ENCODE measurements around the gene ATL2. TPM values are rescaled to one million over a fixed set of nuclear protein-coding genes. Genes with fewer than 3 reads are reported as not detected.

The ATL2 gene
- total and polyA plus RNA-seq, 2 donors (not counting 3 experiments of a cell fraction or from before 2014, with no cell fraction given) = 23.9 to 45.5 TPM

DNA sequence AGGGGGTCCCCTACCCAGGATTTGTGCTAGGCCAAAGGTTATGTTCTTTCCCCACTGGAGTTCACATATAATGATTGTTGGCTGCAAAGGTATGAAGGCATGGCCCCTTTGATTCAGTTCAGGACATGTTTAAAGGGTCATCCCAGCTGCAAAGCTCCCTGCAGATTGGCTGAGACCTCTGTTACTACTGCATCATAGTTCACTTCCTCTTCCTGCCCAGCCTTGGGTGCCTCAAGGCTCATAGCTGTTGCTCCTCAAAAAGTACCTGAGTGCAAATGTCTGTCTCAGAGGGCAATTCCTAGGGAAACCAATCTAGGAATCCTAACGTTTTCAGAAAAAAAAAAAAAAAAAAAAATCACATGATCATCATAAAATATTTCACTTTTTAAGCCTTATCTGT, 125.1 kb downstream of the ATL2 start:
- H3K9ac ChIP-seq (replicated peaks; ENCODE audit: extremely low read depth, insufficient read depth, low read length) = no peak overlapping the region
- H3K27me3 ChIP-seq (ENCODE audit: control insufficient read depth in 2 of 2, insufficient read depth in 2 of 2, low read length in 2 of 2) = peaks cover 0 to 1% of the 10 kb centered on the region in 2 experiments
- no peaks in the 10 kb centered on the region for H3K9me3 ChIP-seq (replicated peaks; ENCODE audit: control insufficient read depth, insufficient read depth, low read length)
- H3K4me1 ChIP-seq (ENCODE audit: control insufficient read depth, extremely low read depth, insufficient read depth, low read length) = no peaks in the 10 kb centered on the region
- dilution Hi-C loops (cut with MboI; ENCODE audit: extremely low pct_ligation_motif_present, low sequenced_read_pairs) (no loop called here), intact Hi-C loops (cut with micrococcal nuclease) (no loop called here)
- H3K9me1 ChIP-seq (replicated peaks; ENCODE audit: control insufficient read depth, extremely low read depth, insufficient read depth, low read length) = no peaks in the 10 kb centered on the region
- no peaks in the 10 kb centered on the region for H3K36me3 ChIP-seq (ENCODE audit: control insufficient read depth in 2 of 2, extremely low read depth in 1 of 2, insufficient read depth in 2 of 2, low read length in 2 of 2)
- H3K4me2 ChIP-seq (ENCODE audit: insufficient read depth, low read length) = no peak overlapping the region
- no peak overlapping the region for H3K27ac ChIP-seq (ENCODE audit: insufficient read depth, low read depth, low read length)
- H3K79me2 ChIP-seq (ENCODE audit: control insufficient read depth, insufficient read depth, low read length) = no peaks in the 10 kb centered on the region
- no TSS peak for BruUV-seq (replicated peaks)
- no peaks in the 10 kb centered on the region for H4K20me1 ChIP-seq (replicated peaks; ENCODE audit: control insufficient read depth, extremely low read depth, insufficient read depth, low read length)
- POLR2A ChIA-PET = no interaction called here
- TF ChIP-seq MYC (IDR thresholded peaks at IDR 0.05; ENCODE audit: low read depth, low read length) (no peak), EZH2 (IDR thresholded peaks at IDR 0.05; ENCODE audit: borderline replicate concordance, low read depth, low read length, severe bottlenecking) (no peak), MAX (IDR thresholded peaks at IDR 0.05; ENCODE audit: insufficient read depth, insufficient read length) (no peak)
- no peak for FAIRE-seq
- CTCF ChIA-PET = no interaction called here
- H3K4me3 ChIP-seq (replicated peaks in 1 of 3; ENCODE audit: insufficient read depth in 1 of 3, low read depth in 1 of 3, low read length in 3 of 3) = no peak overlapping the region
- H2AFZ ChIP-seq (ENCODE audit: low read depth, low read length) = no peak overlapping the region
- no peak for DNase-seq (ENCODE audit: low read depth, low spot score)

GRCh38 chr2:38248707-38249106, 128.4 kb downstream of the ATL2 start:
- Histone ChIP-seq H3K9me1 (replicated peaks; ENCODE audit: control insufficient read depth, extremely low read depth, insufficient read depth, low read length) (no peaks in the 10 kb centered on the region), H4K20me1 (replicated peaks; ENCODE audit: control insufficient read depth, extremely low read depth, insufficient read depth, low read length) (no peaks in the 10 kb centered on the region), H2AFZ (ENCODE audit: low read depth, low read length) (no peak overlapping the region), H3K36me3 (ENCODE audit: control insufficient read depth in 2 of 2, extremely low read depth in 1 of 2, insufficient read depth in 2 of 2, low read length in 2 of 2) (no peaks in the 10 kb centered on the region), H3K27ac (ENCODE audit: insufficient read depth, low read depth, low read length) (no peak overlapping the region), H3K4me1 (ENCODE audit: control insufficient read depth, extremely low read depth, insufficient read depth, low read length) (no peaks in the 10 kb centered on the region), H3K27me3 (ENCODE audit: control insufficient read depth in 2 of 2, insufficient read depth in 2 of 2, low read length in 2 of 2) (peaks cover 0 to 1% of the 10 kb centered on the region in 2 experiments), H3K4me3 (replicated peaks in 1 of 3; ENCODE audit: insufficient read depth in 1 of 3, low read depth in 1 of 3, low read length in 3 of 3) (no peak overlapping the region), H3K9me3 (replicated peaks; ENCODE audit: control insufficient read depth, insufficient read depth, low read length) (no peaks in the 10 kb centered on the region), H3K4me2 (ENCODE audit: insufficient read depth, low read length) (no peak overlapping the region), H3K9ac (replicated peaks; ENCODE audit: extremely low read depth, insufficient read depth, low read length) (no peak overlapping the region), H3K79me2 (ENCODE audit: control insufficient read depth, insufficient read depth, low read length) (no peaks in the 10 kb centered on the region)
- no peak for FAIRE-seq
- no TSS peak for BruUV-seq (replicated peaks)
- intact Hi-C loops (cut with micrococcal nuclease) = no loop called here
- POLR2A ChIA-PET = no interaction called here
- CTCF ChIA-PET = no interaction called here
- TF ChIP-seq POLR2A (IDR thresholded peaks at IDR 0.05; ENCODE audit: low read depth, low read length) (no peak), MAX (IDR thresholded peaks at IDR 0.05; ENCODE audit: insufficient read depth, insufficient read length) (no peak), GATA2 (IDR thresholded peaks at IDR 0.05; ENCODE audit: insufficient read depth, insufficient read length, low read depth, low read length) (no peak), EZH2 (IDR thresholded peaks at IDR 0.05; ENCODE audit: borderline replicate concordance, low read depth, low read length, severe bottlenecking) (no peak), FOS (IDR thresholded peaks at IDR 0.05; ENCODE audit: borderline replicate concordance, insufficient read depth, low read length) (no peak), MYC (IDR thresholded peaks at IDR 0.05; ENCODE audit: low read depth, low read length) (no peak), POLR2AphosphoS5 (IDR thresholded peaks at IDR 0.05; ENCODE audit: insufficient read depth, low read depth, low read length) (no peak), JUN (IDR thresholded peaks at IDR 0.05; ENCODE audit: borderline replicate concordance, insufficient read depth, insufficient read length, low read depth) (no peak)
- dilution Hi-C loops (cut with MboI; ENCODE audit: extremely low pct_ligation_motif_present, low sequenced_read_pairs) = no loop called here
- DNase-seq (ENCODE audit: low read depth, low spot score) = no peak
